ENCODE data around the gene ISCA1. TPM values are rescaled to one million over a fixed set of nuclear protein-coding genes. Genes with fewer than 3 reads are reported as not detected.

ISCA1 gene
- total and polyA plus RNA-seq, 2 donors (not counting 3 experiments of a cell fraction or from before 2014, with no cell fraction given): 14.2 to 22.2 TPM

DNA sequence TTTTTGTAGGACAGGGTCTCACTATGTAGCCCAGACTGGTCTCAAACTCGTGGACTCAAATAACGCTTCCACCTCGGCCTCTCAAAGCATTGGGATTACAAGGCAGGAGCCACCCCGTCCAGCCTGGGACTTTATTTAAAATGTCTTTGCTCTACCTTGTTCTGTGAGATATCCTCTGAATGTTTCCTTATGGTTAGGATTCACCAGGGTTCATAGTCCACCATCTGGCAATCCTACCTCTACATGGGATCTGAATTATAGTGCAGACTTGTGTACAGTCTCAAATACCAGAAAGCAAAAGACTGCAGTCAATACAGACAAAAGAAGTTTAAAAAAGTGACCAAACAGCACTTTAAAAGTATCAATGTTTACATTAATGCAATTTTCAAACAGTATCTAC, 10.1 kb downstream of the ISCA1 start:
- H3K27ac ChIP-seq (ENCODE audit: insufficient read depth, low read depth, low read length): no peak overlapping the region
- TF ChIP-seq POLR2AphosphoS5 (IDR thresholded peaks at IDR 0.05; ENCODE audit: insufficient read depth, low read depth, low read length) (no peak), GATA2 (IDR thresholded peaks at IDR 0.05; ENCODE audit: insufficient read depth, insufficient read length, low read depth, low read length) (no peak), FOS (IDR thresholded peaks at IDR 0.05; ENCODE audit: borderline replicate concordance, insufficient read depth, low read length) (no peak), POLR2A (IDR thresholded peaks at IDR 0.05; ENCODE audit: low read depth, low read length) (no peak), JUN (IDR thresholded peaks at IDR 0.05; ENCODE audit: borderline replicate concordance, insufficient read depth, insufficient read length, low read depth) (no peak), EZH2 (IDR thresholded peaks at IDR 0.05; ENCODE audit: borderline replicate concordance, low read depth, low read length, severe bottlenecking) (no peak), MAX (IDR thresholded peaks at IDR 0.05; ENCODE audit: insufficient read depth, insufficient read length) (no peak), MYC (IDR thresholded peaks at IDR 0.05; ENCODE audit: low read depth, low read length) (no peak)
- TF ChIP-seq, protein P1, sequence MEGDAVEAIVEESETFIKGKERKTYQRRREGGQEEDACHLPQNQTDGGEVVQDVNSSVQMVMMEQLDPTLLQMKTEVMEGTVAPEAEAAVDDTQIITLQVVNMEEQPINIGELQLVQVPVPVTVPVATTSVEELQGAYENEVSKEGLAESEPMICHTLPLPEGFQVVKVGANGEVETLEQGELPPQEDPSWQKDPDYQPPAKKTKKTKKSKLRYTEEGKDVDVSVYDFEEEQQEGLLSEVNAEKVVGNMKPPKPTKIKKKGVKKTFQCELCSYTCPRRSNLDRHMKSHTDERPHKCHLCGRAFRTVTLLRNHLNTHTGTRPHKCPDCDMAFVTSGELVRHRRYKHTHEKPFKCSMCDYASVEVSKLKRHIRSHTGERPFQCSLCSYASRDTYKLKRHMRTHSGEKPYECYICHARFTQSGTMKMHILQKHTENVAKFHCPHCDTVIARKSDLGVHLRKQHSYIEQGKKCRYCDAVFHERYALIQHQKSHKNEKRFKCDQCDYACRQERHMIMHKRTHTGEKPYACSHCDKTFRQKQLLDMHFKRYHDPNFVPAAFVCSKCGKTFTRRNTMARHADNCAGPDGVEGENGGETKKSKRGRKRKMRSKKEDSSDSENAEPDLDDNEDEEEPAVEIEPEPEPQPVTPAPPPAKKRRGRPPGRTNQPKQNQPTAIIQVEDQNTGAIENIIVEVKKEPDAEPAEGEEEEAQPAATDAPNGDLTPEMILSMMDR (IDR thresholded peaks at IDR 0.05; ENCODE audit: extremely low read depth in 1 of 2, insufficient read depth in 1 of 2, low read depth in 1 of 2, low read length in 2 of 2): no peak
- no peak overlapping the region for H3K4me2 ChIP-seq (ENCODE audit: insufficient read depth, low read length)
- H3K79me2 ChIP-seq (ENCODE audit: control insufficient read depth, insufficient read depth, low read length): peaks cover 31% of the 10 kb centered on the region
- POLR2A ChIA-PET: no interaction called here
- FAIRE-seq: no peak
- dilution Hi-C loops (cut with MboI; ENCODE audit: extremely low pct_ligation_motif_present, low sequenced_read_pairs) (no loop called here), intact Hi-C loops (cut with micrococcal nuclease) (no loop called here)
- H3K36me3 ChIP-seq (ENCODE audit: control insufficient read depth in 2 of 2, extremely low read depth in 1 of 2, insufficient read depth in 2 of 2, low read length in 2 of 2): peaks cover 3 to 6% of the 10 kb centered on the region in 2 experiments
- CTCF ChIA-PET: no interaction called here
- no peaks in the 10 kb centered on the region for H3K9me1 ChIP-seq (replicated peaks; ENCODE audit: control insufficient read depth, extremely low read depth, insufficient read depth, low read length)
- peaks cover 2% of the 10 kb centered on the region for H4K20me1 ChIP-seq (replicated peaks; ENCODE audit: control insufficient read depth, extremely low read depth, insufficient read depth, low read length)
- no peak overlapping the region for H3K9ac ChIP-seq (replicated peaks; ENCODE audit: extremely low read depth, insufficient read depth, low read length)
- DNase-seq (ENCODE audit: low read depth, low spot score): no peak
- no peaks in the 10 kb centered on the region for H3K9me3 ChIP-seq (replicated peaks; ENCODE audit: control insufficient read depth, insufficient read depth, low read length)
- no peak overlapping the region for H2AFZ ChIP-seq (ENCODE audit: low read depth, low read length)
- no peak overlapping the region for H3K4me3 ChIP-seq (replicated peaks in 1 of 3; ENCODE audit: insufficient read depth in 1 of 3, low read depth in 1 of 3, low read length in 3 of 3)
- H3K27me3 ChIP-seq (ENCODE audit: control insufficient read depth in 2 of 2, insufficient read depth in 2 of 2, low read length in 2 of 2): no peaks in the 10 kb centered on the region
- no TSS peak for BruUV-seq (replicated peaks)
- H3K4me1 ChIP-seq (ENCODE audit: control insufficient read depth, extremely low read depth, insufficient read depth, low read length): no peaks in the 10 kb centered on the region
